GM18951 (cell line): Measurements from ENCODE around the gene DLL1.

Source experiments
- POLR2A ChIP-seq: IDR thresholded peaks from 4 replicates; pipeline ENCODE4 v1.6.1; 2011; ENCODE audit warnings: mild to moderate bottlenecking; ENCODE audit not compliant: insufficient read length, insufficient read depth; ENCODE audit errors: extremely low read depth
- in situ Hi-C: fragments of 300-500 bp; cut with MboI; formaldehyde crosslinking; loops from one replicate; pipeline ENCODE4 v1.12.0; 2022; ENCODE audit warnings: low sequenced_read_pairs, mixed read lengths, inconsistent platforms; ENCODE audit not compliant: unreplicated experiment

Gene DLL1

DNA sequence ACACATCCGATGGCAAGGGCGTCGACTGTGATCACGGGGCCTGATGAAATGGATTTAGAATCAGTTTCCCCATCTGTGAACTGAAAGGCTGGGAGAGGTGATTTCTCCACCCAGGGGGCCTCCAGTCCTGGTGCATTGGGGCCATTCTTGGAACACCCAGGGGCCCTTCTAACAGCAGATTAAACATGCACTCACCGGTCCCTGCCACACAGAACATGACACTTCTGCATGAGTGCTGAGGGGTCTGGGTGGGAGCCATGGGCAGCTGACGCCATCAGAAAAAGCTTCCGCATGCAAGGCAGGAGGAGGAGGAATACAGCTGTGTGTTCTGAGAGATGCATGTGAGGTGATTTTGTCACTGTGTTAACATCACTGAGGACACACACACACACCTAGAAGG is 26.8 kb downstream of the DLL1 start:
- in situ Hi-C loops = no loop called here
- TF ChIP-seq POLR2A = no peak

DNA sequence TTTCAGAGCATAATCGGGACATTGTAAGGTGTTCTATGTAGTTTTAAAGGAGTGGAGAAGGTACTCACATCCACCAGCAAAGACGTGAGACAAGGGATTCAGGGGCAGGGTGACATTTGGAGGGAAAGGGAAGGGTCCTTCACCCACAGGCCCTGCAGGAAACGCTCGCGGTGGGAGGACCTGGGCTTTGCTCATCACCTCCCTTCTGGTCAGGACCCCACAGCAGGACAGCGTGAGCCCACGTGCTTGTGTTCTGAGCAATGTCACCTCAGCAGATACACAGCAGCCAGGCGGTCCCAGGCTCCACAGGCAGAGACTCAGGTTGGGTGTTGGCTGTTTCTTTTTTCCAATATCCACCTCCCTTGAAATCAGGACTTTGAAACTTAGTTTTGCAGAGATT is 27.5 kb downstream of the DLL1 start:
- TF ChIP-seq POLR2A = no peak
- in situ Hi-C loops = no loop called here

GRCh38 chr6:170262489-170263088 is 28.3 kb downstream of the DLL1 start:
- in situ Hi-C loops = no loop called here
- TF ChIP-seq POLR2A = no peak

DNA sequence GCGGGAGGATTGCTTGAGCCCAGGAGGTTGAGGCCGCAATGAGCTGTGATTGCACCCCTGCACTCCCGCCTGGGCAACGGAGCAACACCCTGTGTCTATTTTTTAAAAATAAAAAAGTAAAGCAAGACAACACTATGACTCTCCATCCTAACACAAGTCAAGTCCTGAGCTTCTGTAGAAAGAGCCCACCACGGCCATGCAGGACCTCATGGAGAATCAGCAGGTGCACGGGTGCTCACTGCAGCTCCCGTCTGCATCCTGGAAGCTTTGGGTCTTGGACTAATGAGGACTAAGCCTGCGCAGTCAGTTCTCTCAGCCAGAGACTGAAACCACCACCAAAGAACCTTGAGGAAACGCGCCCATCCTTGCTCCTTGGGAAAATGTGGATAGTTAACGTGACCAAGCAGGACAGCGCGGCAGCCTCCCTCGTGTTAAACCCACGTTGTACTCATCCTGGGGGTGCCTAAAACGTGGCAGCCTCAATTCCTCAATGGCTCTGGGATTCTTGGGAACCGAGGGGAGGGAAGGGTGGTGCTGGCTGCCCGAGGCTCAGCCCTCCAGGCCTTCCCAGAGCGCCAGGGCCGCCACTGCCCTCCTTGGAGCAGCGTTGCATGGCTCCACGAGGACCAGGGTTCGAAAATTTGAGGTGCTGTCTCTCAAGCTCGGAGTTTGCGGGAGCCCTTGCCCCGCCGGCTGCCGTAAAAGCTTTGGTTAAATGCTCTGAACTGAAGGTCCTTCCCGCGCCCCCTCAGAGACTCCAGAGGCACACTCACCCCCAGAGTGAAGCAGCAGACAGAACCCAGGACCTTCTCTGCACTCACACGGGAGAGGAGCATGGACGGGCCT is 29.0 kb downstream of the DLL1 start:
- in situ Hi-C loops = no loop called here
- no peak for TF ChIP-seq POLR2A

DNA sequence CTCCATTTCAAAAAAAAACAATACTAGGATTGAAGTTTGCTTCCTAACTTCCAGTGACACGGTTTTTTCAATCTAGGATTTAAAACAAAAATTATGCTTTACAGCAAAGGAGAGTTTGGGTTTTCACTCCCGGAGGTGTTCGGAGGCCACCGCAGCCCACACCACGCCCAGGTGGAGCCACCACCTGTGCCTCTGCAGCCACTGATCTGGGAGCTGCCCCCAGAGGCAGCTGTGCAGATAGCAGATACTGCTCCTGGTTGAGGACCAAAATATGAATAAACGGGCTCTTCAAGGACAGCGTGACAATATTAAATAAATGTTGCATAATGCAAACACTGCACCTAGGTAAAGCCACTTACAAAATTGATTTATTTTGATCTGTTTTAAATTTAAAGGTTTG is 30.2 kb downstream of the DLL1 start:
- in situ Hi-C loops = no loop called here
- no peak for TF ChIP-seq POLR2A

DNA sequence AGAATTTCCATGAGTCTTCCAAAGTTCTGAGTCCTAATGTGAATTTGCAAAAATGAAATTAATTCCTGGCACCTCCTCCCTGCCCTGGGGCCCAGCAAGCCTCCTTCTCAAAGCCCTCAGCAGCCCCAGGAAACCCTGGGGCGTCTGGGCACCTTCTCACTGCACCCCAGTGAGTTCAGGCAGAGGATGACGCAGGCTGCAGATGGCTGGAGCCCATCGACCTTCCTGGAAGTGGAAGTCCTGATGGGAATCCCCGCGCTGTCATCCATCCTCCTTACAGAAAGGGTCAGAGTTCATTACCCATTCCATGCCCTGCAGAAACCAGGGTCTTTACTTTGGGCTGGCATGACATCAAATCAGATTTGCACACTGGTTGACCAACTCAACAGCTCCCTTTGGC is 31.6 kb downstream of the DLL1 start:
- no peak for TF ChIP-seq POLR2A
- in situ Hi-C loops = no loop called here

DNA sequence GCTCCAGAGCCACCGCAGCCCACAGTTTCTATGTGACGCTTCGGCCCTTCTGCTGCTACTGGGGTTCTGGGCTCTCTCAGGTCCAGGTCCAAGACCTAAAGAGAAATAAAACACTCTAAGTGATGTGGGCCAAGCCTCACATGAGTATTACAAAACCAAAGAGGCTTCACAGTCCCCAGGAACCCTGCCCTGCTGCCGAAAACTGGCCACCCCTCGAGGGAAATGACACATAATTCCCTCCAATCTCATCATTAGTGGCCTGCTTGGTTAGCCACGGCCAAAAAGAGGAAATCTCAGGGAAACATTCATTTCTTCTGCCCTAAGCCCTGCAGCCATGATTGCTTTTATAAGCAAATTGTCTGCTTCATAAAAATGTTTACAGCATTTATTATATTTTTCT is 32.5 kb downstream of the DLL1 start:
- no peak for TF ChIP-seq POLR2A
- in situ Hi-C loops = no loop called here

DNA sequence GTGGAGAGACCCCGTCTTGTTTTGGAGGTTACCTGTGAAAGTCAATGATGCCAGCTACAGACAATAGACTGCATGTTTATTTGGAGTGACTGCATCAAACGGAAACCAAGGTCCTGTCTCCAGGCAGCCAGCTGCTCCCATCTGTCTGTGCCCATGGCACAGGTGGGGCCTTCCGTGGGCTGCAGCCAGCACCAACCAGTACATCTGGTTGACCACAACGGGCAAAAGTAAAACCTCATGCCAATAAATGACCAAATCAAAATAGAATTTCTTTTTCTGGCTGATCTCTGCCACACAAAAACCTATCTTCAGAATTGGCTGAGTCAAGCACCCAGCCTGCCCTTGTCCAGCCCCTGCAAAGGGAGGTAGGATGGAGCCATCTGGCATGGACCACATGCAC is 33.5 kb downstream of the DLL1 start:
- no peak for TF ChIP-seq POLR2A
- in situ Hi-C loops = no loop called here

- in situ Hi-C loops = no loop called here
- no peak for TF ChIP-seq POLR2A
Measured at GRCh38 chr6:170256641-170257040, 34.2 kb downstream of the DLL1 start.

- in situ Hi-C loops = no loop called here
Measured at GRCh38 chr6:170255426-170256125, 35.3 kb downstream of the DLL1 start.

DNA sequence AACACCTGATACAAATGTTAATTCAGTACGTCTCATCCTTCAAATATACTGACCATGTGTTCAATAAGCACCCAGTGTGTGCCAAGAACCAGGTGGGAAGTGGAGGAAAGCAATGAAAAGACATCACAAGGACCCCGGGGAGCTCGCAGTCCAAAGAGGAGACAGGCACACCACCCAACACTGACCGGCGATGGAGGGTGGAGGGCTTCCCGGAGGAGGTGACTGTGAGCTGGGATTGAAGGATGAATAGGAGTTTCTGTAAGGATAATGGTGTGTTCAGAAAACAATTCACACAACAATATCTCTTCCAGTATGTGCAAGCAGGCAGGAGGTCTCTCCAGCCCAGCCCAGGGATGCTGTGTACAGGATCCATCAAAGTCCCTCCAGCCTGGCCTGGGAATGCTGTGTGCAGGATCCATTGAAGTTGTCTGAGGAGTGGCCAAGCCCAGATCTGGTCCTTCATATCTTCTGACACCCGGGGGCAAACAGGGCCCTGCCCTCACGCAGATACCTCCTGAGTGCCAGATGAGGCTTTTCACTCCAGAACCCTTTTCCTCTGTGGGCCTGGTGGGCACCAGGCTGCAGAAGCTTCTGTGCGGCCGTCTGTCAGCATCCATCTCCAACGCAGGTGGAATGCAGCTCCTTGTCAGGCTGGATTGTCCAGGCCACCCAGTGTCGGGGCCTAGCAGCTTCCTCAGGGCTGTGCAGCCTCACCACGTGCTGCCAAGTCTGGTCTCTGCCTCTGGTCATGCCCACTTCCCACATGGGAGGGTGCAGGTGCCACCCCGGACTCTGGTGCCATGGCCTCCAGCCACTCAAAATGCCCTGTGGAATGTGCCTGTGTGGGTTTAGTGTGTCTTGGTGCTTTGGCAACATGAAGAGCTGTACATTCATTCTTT is 36.3 kb downstream of the DLL1 start:
- no peak for TF ChIP-seq POLR2A
- in situ Hi-C loops = no loop called here

More at GRCh38 chr6:170255426-170256125, 35.3 kb downstream of the DLL1 start:
- no peak for TF ChIP-seq POLR2A

DNA sequence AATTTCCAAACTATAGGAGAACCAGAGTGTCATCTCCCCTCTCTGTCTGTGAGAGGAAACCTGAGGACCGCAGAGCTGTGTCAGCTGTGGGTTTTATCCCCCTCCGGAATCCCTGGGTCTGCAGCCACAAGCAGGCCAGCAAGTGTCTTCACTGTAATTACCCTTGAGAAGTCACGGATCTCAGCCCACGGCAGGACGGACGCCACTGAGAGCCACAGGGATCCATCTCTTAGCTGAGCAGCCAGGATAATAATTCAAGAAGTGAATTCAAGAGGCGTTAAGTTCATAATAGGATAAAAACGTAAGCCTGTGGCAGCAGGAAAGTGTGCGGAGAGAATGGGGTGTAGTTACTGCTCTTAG is 37.0 kb downstream of the DLL1 start:
- in situ Hi-C loops = no loop called here
- no peak for TF ChIP-seq POLR2A
